ENCODE measurements around the gene NES.

Gene NES

DNA sequence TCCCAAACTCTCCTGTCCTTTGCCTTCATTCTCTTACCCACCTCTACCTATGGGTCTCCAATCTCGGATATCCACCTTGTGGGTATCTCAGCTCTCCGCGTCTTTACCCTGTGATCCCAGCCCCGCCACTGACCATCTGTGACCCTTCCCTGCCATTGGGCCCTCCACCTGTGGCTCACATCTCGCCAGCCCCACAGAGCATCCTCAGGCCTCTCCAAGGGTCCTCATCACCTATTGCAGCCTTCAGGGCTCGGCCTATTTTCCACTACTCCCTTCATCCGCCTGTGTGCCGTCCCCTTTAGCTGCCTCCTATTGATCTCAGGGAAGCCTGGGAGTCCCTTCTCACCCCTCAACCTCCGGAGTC lies 24.2 kb downstream of the NES start:
- TF ChIP-seq RAD21 (IDR thresholded peaks at IDR 0.05; ENCODE audit: low read depth) (no peak), NFIC (IDR thresholded peaks at IDR 0.05) (no peak), ZBTB7A (IDR thresholded peaks at IDR 0.05; ENCODE audit: low read depth) (no peak), TCF12 (IDR thresholded peaks at IDR 0.05; ENCODE audit: low read depth) (no peak), CEBPB (IDR thresholded peaks at IDR 0.05) (no peak), EP300 (IDR thresholded peaks at IDR 0.05; ENCODE audit: borderline replicate concordance) (no peak), CREB1 (IDR thresholded peaks at IDR 0.05; ENCODE audit: low read depth) (no peak), FOXM1 (IDR thresholded peaks at IDR 0.05; ENCODE audit: borderline replicate concordance, low read depth) (no peak), TEAD4 (IDR thresholded peaks at IDR 0.05) (no peak), TAF1 (IDR thresholded peaks at IDR 0.05; ENCODE audit: low read depth) (no peak), YY1 (IDR thresholded peaks at IDR 0.05; ENCODE audit: low read depth) (no peak), EGR1 (IDR thresholded peaks at IDR 0.05) (no peak)
- TF ChIP-seq, protein P1, sequence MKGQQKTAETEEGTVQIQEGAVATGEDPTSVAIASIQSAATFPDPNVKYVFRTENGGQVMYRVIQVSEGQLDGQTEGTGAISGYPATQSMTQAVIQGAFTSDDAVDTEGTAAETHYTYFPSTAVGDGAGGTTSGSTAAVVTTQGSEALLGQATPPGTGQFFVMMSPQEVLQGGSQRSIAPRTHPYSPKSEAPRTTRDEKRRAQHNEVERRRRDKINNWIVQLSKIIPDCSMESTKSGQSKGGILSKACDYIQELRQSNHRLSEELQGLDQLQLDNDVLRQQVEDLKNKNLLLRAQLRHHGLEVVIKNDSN (IDR thresholded peaks at IDR 0.05) = no peak
- TF ChIP-seq, protein P2, sequence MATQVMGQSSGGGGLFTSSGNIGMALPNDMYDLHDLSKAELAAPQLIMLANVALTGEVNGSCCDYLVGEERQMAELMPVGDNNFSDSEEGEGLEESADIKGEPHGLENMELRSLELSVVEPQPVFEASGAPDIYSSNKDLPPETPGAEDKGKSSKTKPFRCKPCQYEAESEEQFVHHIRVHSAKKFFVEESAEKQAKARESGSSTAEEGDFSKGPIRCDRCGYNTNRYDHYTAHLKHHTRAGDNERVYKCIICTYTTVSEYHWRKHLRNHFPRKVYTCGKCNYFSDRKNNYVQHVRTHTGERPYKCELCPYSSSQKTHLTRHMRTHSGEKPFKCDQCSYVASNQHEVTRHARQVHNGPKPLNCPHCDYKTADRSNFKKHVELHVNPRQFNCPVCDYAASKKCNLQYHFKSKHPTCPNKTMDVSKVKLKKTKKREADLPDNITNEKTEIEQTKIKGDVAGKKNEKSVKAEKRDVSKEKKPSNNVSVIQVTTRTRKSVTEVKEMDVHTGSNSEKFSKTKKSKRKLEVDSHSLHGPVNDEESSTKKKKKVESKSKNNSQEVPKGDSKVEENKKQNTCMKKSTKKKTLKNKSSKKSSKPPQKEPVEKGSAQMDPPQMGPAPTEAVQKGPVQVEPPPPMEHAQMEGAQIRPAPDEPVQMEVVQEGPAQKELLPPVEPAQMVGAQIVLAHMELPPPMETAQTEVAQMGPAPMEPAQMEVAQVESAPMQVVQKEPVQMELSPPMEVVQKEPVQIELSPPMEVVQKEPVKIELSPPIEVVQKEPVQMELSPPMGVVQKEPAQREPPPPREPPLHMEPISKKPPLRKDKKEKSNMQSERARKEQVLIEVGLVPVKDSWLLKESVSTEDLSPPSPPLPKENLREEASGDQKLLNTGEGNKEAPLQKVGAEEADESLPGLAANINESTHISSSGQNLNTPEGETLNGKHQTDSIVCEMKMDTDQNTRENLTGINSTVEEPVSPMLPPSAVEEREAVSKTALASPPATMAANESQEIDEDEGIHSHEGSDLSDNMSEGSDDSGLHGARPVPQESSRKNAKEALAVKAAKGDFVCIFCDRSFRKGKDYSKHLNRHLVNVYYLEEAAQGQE (IDR thresholded peaks at IDR 0.05; ENCODE audit: low read depth) = no peak
- TF ChIP-seq, protein P3, sequence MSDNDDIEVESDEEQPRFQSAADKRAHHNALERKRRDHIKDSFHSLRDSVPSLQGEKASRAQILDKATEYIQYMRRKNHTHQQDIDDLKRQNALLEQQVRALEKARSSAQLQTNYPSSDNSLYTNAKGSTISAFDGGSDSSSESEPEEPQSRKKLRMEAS (IDR thresholded peaks at IDR 0.05) = no peak

DNA sequence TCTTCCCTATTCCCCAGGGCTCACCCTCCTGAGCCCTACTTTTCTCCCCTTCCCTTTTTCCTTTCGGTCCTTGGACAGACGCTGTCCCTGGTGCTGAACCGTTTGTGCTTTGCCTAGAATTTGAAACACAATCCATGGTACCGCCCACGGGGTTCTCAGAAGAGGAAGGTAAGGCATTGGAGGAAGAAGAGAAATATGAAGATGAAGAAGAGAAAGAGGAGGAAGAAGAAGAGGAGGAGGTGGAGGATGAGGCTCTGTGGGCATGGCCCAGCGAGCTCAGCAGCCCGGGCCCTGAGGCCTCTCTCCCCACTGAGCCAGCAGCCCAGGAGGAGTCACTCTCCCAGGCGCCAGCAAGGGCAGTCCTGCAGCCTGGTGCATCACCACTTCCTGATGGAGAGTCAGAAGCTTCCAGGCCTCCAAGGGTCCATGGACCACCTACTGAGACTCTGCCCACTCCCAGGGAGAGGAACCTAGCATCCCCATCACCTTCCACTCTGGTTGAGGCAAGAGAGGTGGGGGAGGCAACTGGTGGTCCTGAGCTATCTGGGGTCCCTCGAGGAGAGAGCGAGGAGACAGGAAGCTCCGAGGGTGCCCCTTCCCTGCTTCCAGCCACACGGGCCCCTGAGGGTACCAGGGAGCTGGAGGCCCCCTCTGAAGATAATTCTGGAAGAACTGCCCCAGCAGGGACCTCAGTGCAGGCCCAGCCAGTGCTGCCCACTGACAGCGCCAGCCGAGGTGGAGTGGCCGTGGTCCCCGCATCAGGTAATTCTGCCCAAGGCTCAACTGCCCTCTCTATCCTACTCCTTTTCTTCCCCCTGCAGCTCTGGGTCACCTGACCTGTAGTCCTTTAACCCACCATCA lies 24.8 kb downstream of the NES start:
- TF ChIP-seq, protein P2 (IDR thresholded peaks at IDR 0.05; ENCODE audit: low read depth) = peak; percentile 96
- TF ChIP-seq, protein P1 (IDR thresholded peaks at IDR 0.05) = 0 out of 2 replicates have a peak, but pooled peaks have one; percentile 8
- TF ChIP-seq CEBPB (IDR thresholded peaks at IDR 0.05) (no peak), EGR1 (IDR thresholded peaks at IDR 0.05) (peak; percentile 47; the same call in 1 of the 2 replicates)

DNA sequence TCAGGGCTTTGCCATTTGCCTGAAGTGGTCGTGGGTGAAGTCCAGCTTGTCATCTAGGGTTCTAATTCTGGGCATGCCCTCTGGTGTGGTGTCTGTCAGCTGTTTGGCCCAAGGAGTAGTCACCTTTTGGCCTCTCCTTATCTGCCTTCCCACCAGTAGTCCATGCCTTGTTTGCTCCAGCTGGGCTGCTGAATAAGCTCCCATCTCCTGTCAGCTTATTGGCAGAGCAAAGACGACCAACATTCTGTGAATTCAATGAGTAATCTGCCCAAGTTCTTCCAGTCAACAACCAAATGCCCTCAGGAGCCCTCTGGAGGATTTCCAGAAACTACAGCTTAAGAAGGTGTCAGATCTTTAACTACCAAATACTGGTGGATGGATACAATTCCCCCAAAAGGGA lies 28.3 kb downstream of the NES start:
- TF ChIP-seq YY1 (IDR thresholded peaks at IDR 0.05; ENCODE audit: low read depth) (no peak), CREB1 (IDR thresholded peaks at IDR 0.05; ENCODE audit: low read depth) (no peak), CEBPB (IDR thresholded peaks at IDR 0.05) (no peak), TAF1 (IDR thresholded peaks at IDR 0.05; ENCODE audit: low read depth) (no peak), RAD21 (IDR thresholded peaks at IDR 0.05; ENCODE audit: low read depth) (no peak), EP300 (IDR thresholded peaks at IDR 0.05; ENCODE audit: borderline replicate concordance) (no peak), EGR1 (IDR thresholded peaks at IDR 0.05) (no peak), NFIC (IDR thresholded peaks at IDR 0.05) (no peak), TEAD4 (IDR thresholded peaks at IDR 0.05) (no peak), TCF12 (IDR thresholded peaks at IDR 0.05; ENCODE audit: low read depth) (no peak), ZBTB7A (IDR thresholded peaks at IDR 0.05; ENCODE audit: low read depth) (no peak), FOXM1 (IDR thresholded peaks at IDR 0.05; ENCODE audit: borderline replicate concordance, low read depth) (no peak)
- TF ChIP-seq, protein P2 (IDR thresholded peaks at IDR 0.05; ENCODE audit: low read depth) = no peak
- TF ChIP-seq, protein P3 (IDR thresholded peaks at IDR 0.05) = no peak
- TF ChIP-seq, protein P1 (IDR thresholded peaks at IDR 0.05) = no peak

DNA sequence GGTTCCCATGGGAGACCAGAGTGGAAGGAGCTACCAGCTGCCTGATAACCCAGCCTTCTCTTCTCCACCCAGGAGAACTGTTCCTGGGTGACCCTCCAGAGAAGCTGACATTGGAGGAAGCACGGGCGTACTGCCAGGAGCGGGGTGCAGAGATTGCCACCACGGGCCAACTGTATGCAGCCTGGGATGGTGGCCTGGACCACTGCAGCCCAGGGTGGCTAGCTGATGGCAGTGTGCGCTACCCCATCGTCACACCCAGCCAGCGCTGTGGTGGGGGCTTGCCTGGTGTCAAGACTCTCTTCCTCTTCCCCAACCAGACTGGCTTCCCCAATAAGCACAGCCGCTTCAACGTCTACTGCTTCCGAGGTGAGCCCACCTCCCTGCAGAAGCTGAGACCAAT lies 28.7 kb downstream of the NES start:
- no peak for TF ChIP-seq EGR1 (IDR thresholded peaks at IDR 0.05)
- no peak for TF ChIP-seq TAF1 (IDR thresholded peaks at IDR 0.05; ENCODE audit: low read depth)
- TF ChIP-seq RAD21 (IDR thresholded peaks at IDR 0.05; ENCODE audit: low read depth) = no peak
- TF ChIP-seq ZBTB7A (IDR thresholded peaks at IDR 0.05; ENCODE audit: low read depth) = no peak
- TF ChIP-seq YY1 (IDR thresholded peaks at IDR 0.05; ENCODE audit: low read depth) = no peak
- TF ChIP-seq, protein P3 (IDR thresholded peaks at IDR 0.05) = no peak
- no peak for TF ChIP-seq CEBPB (IDR thresholded peaks at IDR 0.05)
- TF ChIP-seq FOXM1 (IDR thresholded peaks at IDR 0.05; ENCODE audit: borderline replicate concordance, low read depth) = no peak
- TF ChIP-seq, protein P2 (IDR thresholded peaks at IDR 0.05; ENCODE audit: low read depth) = no peak
- TF ChIP-seq TCF12 (IDR thresholded peaks at IDR 0.05; ENCODE audit: low read depth) = no peak
- TF ChIP-seq TEAD4 (IDR thresholded peaks at IDR 0.05) = no peak
- no peak for TF ChIP-seq EP300 (IDR thresholded peaks at IDR 0.05; ENCODE audit: borderline replicate concordance)
- no peak for TF ChIP-seq CREB1 (IDR thresholded peaks at IDR 0.05; ENCODE audit: low read depth)
- TF ChIP-seq, protein P1 (IDR thresholded peaks at IDR 0.05) = no peak
- TF ChIP-seq NFIC (IDR thresholded peaks at IDR 0.05) = no peak

Measured in Ishikawa (cell line).